H4 (cell line): ENCODE data around the gene TACR1. TPM values are rescaled to one million over a fixed set of nuclear protein-coding genes. Genes with fewer than 3 reads are reported as not detected.
A peak's percentile ranks its signal among the peaks of the same experiment; 100 is the strongest.
"Not testable (repeated sequence)": the region's sequence is repeated elsewhere in the genome, so short reads cannot be mapped to it uniquely, and the experiment has no call there.

Experiments used
- DNase-seq: peaks from one replicate; pipeline ENCODE4 v3.0.0-alpha.2; 2015; ENCODE audit warnings: low spot score
- total RNA-seq: library from RNA; depleted of rRNA; stranded (reverse); fragments of >200 nt; shearing (Covaris generic); gene quantifications from 2 replicates; pipeline ENCODE4 v1.2.3, GENCODE V29; 2014

TACR1 gene
- total RNA-seq, 1 experiment from 2014 or later: 0.14 TPM

- peak; percentile 59 for DNase-seq
Measured at GRCh38 chr2:75146606-75147332, 52.6 kb downstream of the TACR1 start.

- not testable (repeated sequence) for DNase-seq
Measured at GRCh38 chr2:75146221-75146605, 53.1 kb downstream of the TACR1 start.

- DNase-seq: peak; percentile 30
Measured at GRCh38 chr2:75142081-75142480, 57.2 kb downstream of the TACR1 start.

DNA sequence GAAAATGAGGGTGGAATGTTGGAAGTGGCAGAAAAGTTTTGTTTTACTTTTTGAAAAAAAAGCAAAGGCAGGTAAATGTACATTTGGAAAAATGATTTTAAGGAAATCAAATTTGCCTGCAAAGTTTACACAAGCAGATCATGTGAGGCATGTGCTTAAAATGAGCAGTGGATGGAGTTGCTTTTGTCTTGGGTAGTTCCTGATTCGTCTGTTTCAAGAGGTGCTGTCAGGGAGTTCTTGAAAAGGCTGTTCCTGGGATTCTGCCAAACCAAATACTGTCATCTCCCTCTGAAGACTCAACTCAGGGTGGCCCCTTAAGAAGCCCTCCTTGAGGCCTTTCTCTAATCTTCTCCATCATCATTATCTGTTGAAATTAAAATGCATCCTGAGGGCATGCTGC is 59.0 kb downstream of the TACR1 start:
- DNase-seq: no peak

GRCh38 chr2:75139171-75139570 is 60.1 kb downstream of the TACR1 start:
- no peak for DNase-seq

- DNase-seq: no peak
Measured at GRCh38 chr2:75138528-75138927, 60.8 kb downstream of the TACR1 start.

- DNase-seq: no peak
Measured at GRCh38 chr2:75135776-75136400, 63.4 kb downstream of the TACR1 start.

- DNase-seq: no peak
Measured at GRCh38 chr2:75134860-75135259, 64.5 kb downstream of the TACR1 start.

DNA sequence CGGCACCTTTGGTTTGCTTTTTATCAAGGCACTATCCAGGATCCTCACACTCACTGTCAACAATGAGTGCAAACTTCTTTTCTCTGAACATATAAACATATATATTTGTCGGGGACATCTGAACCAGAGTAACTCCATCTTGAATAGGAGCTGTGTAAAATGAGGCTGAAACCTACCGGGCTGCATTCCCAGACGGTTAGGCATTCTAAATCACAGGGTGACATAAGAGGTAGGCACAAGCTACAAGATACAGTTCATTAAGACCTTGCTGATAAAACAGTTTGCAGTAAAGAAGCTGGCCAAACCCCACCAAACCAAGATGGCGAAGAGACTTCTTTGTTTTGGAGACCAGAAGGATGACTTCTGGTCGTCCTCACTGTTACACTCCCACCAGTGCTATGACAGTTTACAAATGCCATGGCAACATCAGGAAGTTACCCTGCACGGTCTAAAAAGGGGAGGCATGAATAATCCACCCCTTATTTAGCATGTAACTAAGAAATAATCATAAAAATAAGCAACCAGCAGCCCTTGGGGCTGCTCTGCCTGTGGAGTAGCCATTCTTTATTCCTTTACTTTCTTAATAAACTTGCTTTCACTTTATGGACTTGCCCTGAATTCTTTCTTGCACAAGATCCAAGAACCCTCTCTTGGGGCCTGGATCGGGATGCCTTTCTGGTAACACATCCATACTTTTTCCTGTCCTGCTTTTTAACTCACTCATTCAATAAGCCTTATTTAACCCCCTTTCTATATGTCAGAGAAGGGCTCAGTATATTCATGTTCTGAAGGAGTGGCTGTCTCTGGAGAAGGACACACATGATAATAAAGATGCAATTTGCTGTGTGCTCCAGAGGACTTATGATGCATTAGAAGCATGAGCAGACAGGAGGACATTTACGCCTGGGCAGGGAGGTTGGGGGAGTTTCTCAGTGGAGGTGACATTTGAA is 65.4 kb downstream of the TACR1 start:
- DNase-seq: no peak

GRCh38 chr2:75130171-75130570 is 69.1 kb downstream of the TACR1 start:
- peak; percentile 41 for DNase-seq

DNA sequence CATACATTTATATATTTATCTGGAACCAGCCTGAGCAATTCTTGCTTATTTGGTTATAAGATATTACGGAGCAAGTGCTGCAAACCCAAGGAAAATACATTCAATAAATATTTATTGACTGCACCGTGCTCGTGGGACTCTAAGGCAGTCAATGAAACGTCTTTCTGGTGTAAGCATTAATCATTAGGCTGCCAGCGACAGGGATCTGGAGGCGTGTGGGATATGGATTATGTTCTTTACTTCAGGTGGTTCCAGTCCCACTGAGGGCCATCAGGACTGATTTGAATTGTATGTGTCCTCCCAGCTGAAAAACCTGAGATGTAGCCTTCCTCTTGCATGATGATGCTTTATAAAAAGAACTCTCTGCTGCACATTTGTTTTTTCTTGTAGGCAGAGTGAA is 75.4 kb downstream of the TACR1 start:
- no peak for DNase-seq

DNA sequence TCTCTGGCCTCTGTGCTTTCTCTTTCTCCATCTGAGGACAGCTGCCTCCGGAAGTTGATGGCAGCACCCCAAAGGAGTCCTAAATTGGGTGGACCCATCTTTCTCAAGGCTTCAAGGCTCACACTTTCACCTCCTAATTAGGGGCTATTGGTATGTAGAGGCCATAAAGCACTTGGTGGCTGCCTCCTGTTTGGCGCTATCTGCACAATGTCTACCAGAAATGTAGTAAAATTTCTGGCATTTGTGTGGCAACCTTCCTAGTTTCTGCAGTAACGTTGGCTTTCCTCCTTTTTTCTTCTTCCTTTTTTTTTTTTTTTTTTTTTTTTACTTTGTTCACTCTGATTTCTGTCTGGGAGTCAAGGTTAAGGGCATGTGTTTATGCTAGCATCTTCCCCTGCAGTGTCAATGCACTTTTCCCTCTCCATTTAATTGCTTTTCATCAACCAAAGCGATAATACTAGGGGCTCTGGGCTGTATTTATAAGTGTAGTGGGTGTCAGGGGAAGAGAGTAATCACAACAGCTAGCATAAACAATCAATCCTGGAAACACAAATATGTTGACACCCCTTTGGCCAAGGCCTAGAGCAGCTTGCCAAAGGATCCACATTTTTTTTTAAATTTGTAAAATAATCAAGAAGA is 86.0 kb downstream of the TACR1 start:
- DNase-seq: no peak

DNA sequence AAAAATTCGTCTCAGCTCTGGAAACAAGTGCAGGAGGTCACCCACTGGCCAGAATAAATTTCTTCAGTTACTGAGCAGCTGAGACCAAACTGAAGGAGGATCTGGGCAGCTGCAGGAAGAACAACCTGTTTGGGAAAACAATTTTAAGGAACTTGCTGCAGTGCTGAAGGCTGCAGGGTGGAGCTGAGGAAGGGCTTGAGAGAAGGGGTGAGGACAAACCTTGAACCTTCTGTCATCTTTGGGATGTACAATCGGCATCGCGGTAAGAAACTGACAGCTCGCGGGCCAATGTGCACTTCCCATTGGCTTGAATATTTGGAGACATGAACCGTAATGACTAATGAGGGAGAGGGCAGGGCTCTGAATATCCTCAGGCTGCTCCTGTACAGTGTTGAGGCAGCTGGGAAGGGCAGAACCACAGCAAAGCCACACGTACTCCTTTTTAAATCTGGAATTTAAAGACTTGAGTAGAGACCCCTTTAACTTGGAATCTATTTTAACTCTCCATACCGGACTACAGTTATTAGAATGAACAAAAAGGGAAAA is 90.3 kb downstream of the TACR1 start:
- DNase-seq: no peak

DNA sequence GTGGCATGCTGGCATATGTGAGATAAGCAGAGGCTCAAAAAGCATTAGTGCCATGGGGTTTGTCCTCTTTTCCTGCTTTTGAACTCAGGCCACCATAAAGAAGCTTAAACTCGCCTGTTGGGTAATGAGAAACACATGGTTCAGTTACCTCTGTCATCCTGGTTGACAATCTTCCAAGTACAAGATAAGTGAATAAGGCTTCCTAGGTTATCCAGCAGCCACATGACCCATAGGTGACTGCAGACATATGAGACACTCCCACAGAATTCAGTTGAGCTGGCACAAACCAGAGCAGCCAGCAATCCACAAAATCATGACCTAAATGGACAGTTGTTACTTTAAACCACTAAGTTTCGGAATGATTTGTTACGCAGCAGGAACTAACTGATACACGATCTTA is 97.3 kb downstream of the TACR1 start:
- DNase-seq: no peak

GRCh38 chr2:75100801-75101151 is 98.5 kb downstream of the TACR1 start:
- DNase-seq: no peak

- peak; percentile 35 for DNase-seq
Measured at GRCh38 chr2:75100011-75100800, 99.1 kb downstream of the TACR1 start.

- DNase-seq: no peak
Measured at GRCh38 chr2:75099521-75099922, 99.8 kb downstream of the TACR1 start.

DNA sequence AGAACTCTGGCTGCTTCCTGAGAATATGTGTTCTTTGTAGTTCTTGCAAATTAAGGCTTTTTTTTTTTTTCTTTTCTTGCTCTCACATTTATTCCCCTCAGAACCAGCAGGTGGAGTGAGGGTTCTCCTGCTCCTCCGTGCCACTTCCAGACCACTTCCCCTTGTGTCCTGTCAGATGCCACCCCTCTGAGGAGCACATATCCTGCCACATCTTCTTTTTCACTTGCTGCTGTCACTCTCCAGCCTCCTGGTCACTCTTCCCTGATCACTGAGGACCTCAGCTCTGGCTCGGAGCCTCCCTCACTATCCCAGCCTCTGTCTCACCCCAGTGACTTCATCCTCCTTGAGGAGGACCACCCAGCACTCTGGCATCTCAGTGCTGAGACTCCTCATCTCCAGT is 100.5 kb downstream of the TACR1 start:
- DNase-seq: peak; percentile 51

DNA sequence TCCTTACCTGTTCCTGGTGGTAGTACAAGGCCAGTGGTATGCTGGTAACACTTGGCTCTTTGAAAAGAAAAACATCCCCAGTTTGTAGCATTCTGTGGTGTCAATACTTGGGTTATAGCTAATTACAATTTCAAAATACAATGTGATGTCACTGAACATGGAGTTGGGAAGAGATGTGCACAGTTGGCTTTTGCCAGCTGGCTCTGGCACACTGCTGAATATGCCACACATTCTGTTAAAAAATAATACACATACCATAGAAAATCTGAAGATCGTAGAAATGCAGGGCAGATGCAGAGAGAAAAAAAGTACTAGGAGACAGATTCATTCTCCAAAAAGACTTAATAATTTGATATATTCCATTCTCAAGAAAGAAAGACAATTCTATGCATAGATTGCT is 101.5 kb downstream of the TACR1 start:
- no peak for DNase-seq

DNA sequence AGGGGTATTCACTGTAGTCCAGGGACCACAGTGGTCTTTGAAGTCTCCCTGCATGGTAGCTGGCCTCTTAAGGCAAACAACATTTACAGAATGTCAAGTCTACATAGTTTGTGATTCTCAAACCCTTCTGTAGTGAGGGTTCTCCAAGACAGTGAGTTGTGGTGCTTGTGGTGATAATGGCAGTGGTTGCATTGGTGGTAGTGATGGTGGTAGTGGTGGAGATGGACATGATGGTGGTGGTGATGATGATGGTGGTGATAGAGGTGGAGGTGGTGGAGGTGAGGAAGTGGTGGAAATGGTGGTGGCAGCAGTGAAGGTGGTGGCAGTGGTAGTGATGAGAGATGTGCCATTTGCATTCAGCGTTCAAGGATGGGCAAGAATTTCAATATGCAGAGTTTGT is 104.9 kb downstream of the TACR1 start:
- DNase-seq: no peak
